AML-193 (cell line): ENCODE measurements around the gene TP53I11.

ENCODE experiments used
- DNase-seq, 2 experiments: peaks; one replicate each; lab custom pipeline; 2025; lab: John Stamatoyannopoulos, UW

Gene TP53I11

DNA sequence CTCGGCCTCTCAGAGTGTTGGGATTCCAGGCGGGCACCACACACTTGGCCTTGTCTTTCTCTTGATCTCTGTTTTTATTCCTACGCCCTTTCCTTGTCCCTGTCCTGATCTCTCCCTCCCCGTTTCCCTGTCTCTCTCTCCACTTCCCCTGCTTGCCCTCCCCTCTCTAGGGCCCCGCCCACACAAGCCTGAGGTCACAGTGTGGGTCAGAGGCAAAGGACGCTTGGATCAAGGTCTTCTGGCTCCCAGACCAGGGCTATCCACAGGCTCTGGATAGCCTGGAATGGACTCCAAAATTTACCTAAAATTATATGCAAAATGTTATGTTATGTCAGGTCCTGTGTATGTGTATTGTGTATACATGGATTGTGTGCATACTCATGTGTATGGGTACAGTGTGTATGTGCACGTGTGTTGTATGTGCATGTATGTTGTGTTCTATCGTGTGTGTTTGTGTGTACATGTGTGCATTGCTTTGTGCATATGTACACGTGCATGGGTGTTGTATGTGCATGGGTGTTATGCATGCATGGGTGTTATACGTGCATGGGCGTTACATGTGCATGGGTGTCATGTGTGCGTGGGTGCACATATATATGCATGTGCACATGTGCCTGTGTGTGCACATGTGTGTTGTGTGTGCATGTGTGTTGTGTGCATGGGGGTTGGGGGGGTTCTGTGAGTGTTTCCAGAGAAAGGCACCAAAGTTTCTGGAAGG, 38.3 kb downstream of the TP53I11 start:
- no peak for DNase-seq

DNA sequence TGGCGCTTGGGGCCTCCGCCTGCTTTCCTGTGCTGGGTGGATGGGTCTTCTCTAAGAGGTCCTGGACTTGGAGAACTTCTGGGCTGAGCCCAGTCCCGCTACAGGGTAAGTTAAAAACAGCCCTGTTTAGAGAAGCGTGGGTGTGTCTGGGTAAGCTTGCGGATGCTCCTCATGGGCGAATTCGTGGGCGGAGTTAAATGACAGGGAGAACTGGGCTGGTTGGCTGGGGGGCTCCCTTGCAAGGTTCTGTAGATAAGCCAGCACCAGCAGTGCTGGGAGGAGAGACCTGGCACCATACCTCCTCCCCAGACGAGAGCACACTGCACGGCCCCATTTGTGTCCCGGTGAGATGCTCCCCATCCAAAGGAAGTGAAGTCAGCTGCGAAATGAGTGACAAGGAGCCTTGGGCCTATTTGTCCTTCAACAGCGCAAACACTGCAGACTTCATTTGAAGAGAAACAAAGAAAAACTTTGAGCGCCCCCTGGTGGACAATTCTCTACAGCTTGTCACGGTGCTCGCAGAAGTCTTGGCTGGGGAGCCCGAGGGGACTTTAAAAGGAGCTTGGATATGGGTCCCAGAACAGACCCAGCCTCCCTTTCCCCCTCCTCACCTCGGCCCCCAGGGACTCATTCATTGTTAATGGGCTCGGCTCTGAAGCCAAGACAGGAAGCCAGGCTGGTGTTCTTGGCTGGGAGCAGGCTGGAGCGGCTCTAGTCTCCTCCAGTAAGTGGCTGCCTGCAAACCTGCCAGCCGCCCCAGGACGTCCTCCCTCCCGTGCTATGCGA, 39.5 kb downstream of the TP53I11 start:
- peak; percentile 46 to 69 for DNase-seq

- DNase-seq: no peak
Measured at GRCh38 chr11:44910591-44910990, 40.1 kb downstream of the TP53I11 start.

DNA sequence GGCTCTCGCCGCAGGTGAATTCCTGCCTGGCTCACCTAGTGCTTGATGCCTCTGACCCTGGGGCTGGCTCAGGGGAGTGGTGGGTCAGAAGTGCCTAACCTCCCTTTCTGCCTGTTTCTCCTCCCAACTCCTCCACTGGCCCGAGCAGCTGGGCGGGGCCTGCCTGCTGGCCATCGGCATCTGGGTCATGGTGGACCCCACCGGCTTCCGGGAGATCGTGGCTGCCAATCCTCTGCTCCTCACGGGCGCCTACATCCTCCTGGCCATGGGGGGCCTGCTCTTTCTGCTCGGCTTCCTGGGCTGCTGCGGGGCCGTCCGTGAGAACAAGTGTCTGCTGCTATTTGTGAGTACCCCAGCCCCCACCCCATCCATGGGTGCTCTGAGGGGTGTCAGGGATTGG, 41.1 kb downstream of the TP53I11 start:
- no peak for DNase-seq

DNA sequence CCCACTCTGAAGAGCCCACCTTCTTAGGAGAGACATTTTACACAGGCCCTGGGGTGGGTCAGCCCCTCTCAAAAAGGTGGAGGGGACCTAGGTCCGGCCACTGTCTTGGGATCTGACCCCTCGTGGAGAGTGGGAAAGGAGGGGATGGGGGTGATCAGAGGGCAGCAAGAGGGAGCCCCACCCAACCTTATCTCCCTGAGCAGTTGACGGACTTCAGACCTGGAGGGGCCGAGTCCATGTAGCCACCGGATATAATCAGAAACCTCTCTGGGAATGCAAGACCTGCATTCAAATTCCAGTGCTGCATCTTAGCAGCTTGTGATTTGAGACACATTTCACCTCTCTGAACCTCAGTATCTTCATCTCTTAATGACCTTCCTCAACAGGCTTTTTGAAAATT, 44.0 kb downstream of the TP53I11 start:
- no peak for DNase-seq

DNA sequence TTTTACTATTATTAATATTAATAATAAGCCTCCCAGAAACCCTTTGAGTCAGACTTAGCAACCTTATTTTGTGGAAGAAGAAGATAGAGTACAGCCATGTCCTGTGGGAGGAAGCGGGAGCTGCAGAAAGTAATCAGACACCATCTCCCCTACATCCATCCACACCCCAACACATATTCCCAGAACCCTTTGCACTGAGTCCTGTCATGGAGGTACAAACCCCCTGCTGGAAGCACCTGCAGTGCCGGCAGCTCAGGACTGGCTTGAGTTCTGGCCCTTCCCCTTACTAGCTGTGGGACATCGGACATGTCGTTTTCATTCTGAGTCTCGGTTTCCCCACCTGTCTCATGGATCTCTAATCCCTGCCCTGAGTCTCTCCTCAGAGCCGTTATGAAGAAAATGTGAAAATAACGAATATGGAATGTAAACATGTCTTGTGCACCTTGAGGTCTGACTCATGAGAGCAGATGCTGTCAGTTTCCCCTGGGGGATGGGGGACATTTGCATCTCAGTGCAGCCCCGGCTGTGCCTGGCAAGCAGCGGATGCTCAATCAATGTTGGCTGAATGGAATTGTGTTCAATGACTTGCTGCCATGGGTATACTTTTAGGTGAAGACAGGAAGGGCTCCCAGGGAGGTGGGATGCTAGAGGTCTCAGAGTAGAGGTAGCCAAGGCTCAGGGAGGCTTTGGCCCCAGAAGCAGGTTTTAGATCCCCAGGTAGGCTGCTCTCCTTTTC, 45.4 kb downstream of the TP53I11 start:
- no peak for DNase-seq

DNA sequence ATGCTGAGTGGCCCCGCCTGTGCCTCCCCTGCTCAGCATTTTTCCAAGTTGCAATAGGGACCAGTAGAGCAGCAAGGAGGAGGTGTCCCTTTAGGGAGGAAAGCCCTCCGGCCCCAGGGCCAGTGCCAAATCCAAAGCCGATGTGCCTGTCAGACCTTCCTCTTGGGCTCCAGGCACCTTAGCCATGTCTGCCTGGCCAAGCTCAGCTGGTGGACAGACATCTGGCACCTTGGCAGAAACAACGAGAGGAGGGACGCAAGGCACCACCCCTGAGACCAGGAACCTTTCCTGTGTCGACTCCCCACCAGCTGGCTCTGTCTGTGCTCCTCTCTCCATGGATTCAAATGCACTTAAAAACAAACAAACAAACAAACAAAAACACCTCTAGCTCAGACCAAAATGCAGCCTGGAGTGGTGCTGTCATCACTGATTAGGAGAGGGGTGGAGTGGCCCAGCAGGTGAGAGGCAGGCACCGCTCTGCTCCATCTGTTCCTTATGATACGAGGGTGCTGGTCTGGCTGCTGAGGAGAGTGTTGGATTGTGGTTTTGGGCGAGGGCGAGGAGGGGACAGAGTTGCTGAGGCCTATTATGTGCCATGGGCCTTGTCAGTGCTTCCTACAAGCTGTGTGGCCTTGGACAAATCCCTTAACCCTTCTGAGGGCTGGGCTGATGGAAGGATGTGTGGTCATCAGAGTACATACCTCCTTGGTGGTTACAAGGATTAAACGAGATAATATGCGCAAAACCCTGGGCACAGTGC, 46.2 kb downstream of the TP53I11 start:
- DNase-seq: no peak

DNA sequence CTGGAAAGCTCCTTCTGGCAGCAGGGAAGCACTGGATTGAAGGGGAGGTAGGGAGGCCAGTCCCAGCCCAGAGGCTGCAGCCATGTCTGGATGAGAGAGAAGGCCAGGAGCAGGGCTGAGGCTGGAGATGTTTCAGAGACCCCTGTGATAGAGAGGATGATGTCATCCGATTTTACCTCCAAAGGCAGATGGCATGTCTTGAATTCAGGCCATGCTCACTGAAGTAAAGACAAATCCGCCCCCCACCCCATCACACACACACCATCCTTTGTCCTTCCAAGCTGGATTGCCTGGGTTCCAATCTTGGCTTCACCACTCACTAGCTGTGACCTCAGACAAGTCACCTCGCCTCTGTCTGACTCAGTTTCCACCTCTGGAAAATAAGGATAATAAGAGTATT, 47.2 kb downstream of the TP53I11 start:
- DNase-seq: no peak

DNA sequence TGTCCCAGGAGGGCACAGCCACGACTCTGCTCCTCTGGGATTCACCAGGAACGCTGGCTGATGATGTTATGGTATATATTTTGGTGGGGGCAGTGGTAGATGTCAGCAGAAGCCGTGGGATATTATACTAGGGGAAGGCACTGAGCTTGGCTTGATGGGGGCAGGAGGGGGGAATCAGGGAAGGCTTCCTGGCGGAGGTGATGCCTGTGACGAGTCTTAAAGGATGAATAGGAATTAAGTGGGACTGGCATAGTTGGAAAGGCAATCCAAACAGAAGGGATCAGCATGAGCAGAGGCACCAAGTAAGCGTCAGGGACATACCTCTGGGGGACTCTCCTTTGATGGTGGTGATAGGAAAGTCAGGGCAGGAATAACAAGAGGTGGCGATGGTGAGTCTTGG, 47.6 kb downstream of the TP53I11 start:
- DNase-seq: no peak

DNA sequence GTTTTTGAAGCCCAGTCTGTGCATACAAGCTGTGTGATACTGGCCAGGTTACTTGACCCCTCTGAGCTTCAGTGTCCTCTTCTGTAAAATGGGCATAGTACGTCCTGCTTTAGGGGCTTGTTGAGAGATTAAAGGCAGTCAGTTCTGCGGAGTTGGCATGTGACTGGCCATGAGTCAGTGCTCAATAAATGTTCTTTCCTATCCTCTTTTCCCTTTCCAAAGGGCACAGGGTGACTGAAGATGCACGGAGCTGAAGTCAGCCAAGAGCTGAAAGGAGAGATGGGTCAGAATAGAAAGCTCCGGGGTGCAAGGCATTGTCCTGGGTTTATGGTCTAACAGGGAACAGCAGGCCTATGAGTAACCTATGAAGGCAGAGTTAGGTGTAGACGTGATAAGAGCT, 48.9 kb downstream of the TP53I11 start:
- DNase-seq: no peak

- no peak for DNase-seq
Measured at GRCh38 chr11:44901120-44901633, 49.5 kb downstream of the TP53I11 start.

- no peak for DNase-seq
Measured at GRCh38 chr11:44899959-44900358, 50.7 kb downstream of the TP53I11 start.

GRCh38 chr11:44893846-44894617, 56.7 kb downstream of the TP53I11 start:
- DNase-seq: peak; percentile 15 to 28

DNA sequence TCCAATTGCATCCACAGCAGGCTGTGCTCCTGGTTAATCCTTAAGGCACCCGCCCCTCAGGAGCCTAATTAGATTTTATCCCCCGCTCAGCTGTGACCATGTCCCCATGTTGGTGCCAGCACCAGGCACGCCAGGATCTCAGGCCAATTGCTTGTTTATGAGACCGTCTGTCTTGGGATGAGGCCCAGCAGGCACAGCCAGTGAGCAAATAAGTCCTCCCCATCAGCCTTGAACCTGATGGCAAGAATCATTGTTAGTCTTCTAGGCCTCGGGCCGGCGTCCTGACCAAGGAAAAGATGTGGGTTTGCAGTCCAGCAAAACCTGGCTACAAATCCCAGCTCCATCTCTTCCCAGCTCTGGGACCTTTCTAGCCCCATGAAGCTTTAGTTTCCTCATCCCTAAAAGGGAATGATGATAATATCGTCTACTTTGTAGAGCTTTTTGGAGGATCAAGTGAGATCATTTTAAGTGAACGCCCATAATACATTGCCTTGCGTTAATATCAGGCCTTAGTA, 57.3 kb downstream of the TP53I11 start:
- DNase-seq: no peak

DNA sequence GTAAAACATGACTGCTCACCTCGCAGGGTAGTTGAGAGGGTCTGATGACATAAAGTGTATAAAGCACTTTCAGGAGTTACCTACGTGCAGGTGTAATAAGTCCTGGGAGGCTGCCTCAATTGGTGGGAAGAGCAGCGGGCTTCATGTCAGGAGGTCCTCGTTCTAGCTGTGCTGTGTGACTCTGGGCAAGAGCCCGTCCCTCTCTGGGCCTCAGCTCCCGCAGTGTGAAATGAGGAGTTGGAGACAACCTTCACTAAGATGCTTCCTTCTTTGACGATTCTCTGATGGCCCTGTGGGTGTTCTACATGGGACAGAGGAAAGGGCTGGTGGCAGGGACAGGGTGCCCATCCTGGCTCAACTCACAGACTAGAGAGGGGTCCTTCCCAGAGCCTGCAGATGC, 57.8 kb downstream of the TP53I11 start:
- no peak for DNase-seq

DNA sequence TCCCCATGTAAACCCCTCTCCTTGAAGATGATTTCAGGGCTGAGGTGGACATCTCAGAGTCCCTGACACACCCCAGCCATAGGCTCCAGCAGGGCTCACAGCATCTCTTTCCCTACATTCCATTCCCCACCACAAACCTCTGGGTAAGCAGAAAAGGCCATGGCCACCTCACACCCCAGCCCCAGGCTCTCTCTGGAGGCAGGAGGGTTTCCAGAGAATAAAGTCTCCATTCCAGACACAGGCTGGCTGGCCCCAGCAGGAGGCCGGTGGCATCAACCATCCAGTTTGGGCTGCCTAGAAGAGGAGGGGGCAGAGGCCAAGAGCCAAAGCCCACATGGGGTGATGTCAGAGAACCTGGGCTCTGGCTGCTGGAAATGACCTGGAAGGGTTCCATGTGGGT, 61.4 kb downstream of the TP53I11 start:
- DNase-seq: no peak

DNA sequence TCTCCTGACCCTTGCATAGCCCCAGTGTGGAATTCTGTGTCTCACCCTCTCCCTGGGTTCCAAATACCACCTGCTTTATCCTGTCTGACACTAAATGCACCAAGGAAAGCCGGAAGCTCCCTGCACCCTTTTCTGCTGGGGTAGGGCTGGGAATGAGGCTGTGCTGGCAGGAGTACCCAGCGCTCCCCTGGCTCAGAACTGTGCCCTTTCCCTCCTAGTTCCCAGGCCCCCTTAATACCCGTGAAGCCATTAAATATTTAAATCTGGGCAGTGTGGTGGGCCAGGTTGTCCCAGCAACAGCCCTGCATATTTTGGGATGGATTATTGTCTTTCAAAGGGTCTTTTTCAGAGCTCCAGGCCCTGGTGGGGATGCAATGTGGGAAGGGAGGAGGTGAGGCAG, 63.0 kb downstream of the TP53I11 start:
- DNase-seq: no peak

GRCh38 chr11:44886790-44887140, 63.9 kb downstream of the TP53I11 start:
- no peak for DNase-seq

DNA sequence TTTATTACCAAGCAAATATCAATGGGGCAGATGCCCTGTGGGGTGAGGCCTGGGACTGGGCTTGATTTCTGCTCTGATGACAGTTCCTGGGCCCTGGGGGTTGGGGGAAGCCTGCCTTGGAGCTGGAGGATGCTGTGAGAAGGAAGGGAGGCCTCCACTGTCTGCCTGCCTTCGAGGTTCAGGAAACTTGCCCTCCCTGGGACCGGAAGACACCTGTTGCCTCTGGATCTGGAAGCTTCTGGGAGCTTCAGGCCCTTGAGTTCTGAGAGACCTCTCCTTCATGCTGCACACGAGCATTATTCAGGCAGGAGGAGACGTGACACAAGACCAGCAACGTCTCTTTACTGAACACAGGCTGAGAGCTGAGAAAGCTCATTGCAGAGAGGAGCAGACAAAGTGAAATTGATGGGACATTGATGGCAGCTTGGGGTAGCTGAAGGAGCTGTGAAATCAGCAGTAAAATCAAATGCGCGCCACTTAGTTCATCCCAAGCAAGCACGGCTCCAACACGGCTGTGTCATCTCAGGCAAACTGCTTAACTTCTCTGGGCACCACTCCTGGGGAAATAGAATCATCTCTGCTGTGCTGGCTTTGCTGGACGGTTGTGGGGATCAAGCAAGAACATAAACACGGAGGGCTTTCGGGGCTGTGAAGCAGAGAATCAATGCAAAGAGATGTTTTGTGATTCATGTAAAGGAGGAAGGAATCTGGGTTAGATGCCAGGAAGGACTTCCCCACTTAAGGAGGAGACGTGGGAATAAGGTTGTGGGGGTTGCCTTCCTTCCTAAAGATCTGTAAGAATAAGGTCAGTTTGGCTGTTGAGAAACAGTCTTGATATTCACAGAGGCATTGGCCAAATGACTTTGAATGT, 64.5 kb downstream of the TP53I11 start:
- DNase-seq: no peak
